ENCODE measurements around the gene CETN3.

Gene CETN3

DNA sequence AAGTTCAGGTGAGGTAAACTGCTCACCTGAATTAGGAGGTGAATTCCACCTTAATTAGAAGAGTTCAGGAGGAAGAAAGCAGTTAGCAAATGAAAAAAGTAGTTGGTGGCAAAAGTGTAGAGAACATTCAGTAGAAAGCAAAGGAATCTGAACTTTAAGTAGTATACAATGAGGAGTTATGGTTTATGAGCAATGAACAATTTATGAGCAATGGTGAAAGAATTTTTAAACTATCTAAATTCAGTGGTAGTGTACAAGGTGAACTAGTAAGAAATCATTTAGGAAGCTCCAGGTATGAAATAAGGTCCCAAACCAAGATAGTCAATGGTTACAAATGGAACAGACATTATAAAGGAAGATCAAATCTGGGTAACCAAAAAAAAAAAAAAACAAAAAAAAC, 3.1 kb downstream of the CETN3 start:
- Histone ChIP-seq H3K4me1 (ENCODE audit: control insufficient read depth, insufficient read depth, low read length) (peaks cover 21% of the 10 kb centered on the region), H3K9me3 (replicated peaks; ENCODE audit: low read length) (no peaks in the 10 kb centered on the region)

DNA sequence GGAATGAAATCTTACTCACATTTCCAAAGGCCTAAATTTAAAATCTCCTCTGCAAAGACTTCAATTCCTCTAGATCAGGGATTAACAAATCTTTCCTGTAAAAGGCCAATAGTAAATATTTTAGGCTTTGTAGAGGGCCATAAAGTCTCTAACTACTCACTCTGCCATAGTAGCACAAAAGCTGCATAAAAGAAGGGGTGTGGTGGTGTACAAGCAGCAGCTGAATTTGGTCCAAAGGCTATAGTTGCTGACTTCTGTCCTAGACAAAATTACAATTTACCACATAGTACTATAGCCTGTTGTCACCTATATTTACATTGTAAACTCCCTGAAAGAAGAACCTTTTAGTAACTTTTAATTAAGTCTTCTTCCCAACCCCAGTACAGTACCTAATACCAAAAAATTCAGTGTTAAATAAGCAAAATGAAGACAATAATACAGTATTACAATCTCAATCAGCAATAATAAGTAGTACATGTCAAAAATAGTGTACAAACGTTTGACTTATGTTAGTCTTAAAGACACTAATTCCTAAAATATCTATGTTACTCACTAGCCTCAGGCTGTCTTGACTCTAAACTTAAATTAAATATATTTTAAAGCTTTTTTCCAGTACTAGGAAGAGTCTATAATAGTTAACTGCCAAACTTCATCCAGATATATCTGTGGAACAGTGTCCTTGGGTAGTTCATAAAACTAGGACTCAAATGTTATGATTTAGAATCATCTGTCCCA, 6.9 kb downstream of the CETN3 start:
- Histone ChIP-seq H3K4me3 (ENCODE audit: low read length) (no peak overlapping the region), H3K4me1 (ENCODE audit: control insufficient read depth, insufficient read depth, low read length) (peaks cover 13% of the 10 kb centered on the region), H3K9me3 (replicated peaks; ENCODE audit: low read length) (no peaks in the 10 kb centered on the region), H3K9ac (ENCODE audit: low read depth, low read length) (no peak overlapping the region), H3K4me2 (ENCODE audit: low read length) (no peak overlapping the region), H3K36me3 (ENCODE audit: insufficient read depth, low read length) (peaks cover 24% of the 10 kb centered on the region), H3K27me3 (ENCODE audit: control insufficient read depth, insufficient read depth, low read length) (no peaks in the 10 kb centered on the region)

More for the DNA sequence above, 3.1 kb downstream of the CETN3 start:
- H3K27me3 ChIP-seq (ENCODE audit: control insufficient read depth, insufficient read depth, low read length): no peaks in the 10 kb centered on the region
- peaks cover 14% of the 10 kb centered on the region for H3K36me3 ChIP-seq (ENCODE audit: insufficient read depth, low read length)
- peak overlapping the region; percentile 36 for H3K4me2 ChIP-seq (ENCODE audit: low read length)
- no peak overlapping the region for H3K4me3 ChIP-seq (ENCODE audit: low read length)
- H3K9ac ChIP-seq (ENCODE audit: low read depth, low read length): no peak overlapping the region

DNA sequence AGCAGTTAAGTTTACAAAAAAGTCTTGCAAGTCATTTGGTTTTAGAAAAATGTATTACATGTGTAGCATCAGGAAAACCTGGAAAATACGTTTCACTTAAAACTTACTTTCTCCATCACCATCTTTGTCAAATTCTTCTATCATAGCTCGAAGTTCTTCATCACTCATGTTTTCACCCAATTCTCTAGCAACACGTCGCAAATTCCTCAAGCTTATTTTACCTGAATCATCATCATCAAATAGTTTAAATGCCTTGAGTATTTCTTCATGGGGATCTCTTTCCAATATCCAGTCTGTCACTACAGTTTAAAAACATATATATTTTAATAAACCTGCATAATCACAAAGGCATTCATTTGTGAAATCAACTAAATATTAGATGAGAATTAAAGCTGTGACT, 10.3 kb downstream of the CETN3 start:
- H3K4me1 ChIP-seq (ENCODE audit: control insufficient read depth, insufficient read depth, low read length): no peaks in the 10 kb centered on the region
- peaks cover 21% of the 10 kb centered on the region for H3K36me3 ChIP-seq (ENCODE audit: insufficient read depth, low read length)
- no peak overlapping the region for H3K9ac ChIP-seq (ENCODE audit: low read depth, low read length)
- H3K4me3 ChIP-seq (ENCODE audit: low read length): no peak overlapping the region
- no peaks in the 10 kb centered on the region for H3K9me3 ChIP-seq (replicated peaks; ENCODE audit: low read length)
- no peaks in the 10 kb centered on the region for H3K27me3 ChIP-seq (ENCODE audit: control insufficient read depth, insufficient read depth, low read length)
- no peak overlapping the region for H3K4me2 ChIP-seq (ENCODE audit: low read length)

DNA sequence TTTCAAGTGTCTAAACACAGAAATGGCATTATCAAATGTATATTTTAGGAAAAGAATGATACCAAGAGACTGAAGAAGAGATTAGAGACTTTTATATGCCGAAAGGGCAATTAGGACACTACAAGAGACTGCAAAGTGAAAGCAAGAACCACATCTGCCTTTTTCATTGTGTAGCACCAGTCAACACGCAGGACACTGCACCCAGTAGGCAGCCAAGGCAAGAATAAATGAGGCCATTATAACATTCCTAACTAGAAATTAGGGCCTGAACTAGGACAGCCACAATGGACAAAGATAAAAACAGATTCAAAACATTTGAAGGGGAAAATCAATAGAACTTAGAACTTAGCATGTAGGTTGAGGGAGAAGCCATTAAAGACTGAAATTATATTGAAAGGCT, 10.8 kb downstream of the CETN3 start:
- Histone ChIP-seq H3K4me3 (ENCODE audit: low read length) (no peak overlapping the region), H3K4me1 (ENCODE audit: control insufficient read depth, insufficient read depth, low read length) (no peaks in the 10 kb centered on the region), H3K9ac (ENCODE audit: low read depth, low read length) (no peak overlapping the region), H3K27me3 (ENCODE audit: control insufficient read depth, insufficient read depth, low read length) (no peaks in the 10 kb centered on the region), H3K36me3 (ENCODE audit: insufficient read depth, low read length) (peaks cover 17% of the 10 kb centered on the region), H3K9me3 (replicated peaks; ENCODE audit: low read length) (no peaks in the 10 kb centered on the region), H3K4me2 (ENCODE audit: low read length) (no peak overlapping the region)

DNA sequence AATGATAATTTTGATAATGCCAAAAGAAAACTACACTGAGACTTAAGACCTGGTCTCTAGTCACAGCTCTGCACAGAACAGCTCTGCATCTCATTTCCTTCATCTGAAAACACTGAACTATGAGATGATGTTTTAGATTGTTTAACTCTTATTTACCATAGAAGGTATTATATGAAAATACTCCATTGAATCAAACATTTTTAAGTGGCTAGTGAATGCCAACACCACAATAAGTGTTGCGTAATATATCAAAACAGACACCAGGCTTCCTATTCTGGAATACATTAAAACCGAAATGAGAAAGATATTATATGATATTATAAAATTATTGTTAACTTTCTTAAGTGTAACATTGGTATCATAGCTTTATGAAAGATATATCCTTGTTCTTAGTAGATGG, 14.6 kb downstream of the CETN3 start:
- H3K4me3 ChIP-seq (ENCODE audit: low read length): no peak overlapping the region
- no peak overlapping the region for H3K4me2 ChIP-seq (ENCODE audit: low read length)
- H3K27me3 ChIP-seq (ENCODE audit: control insufficient read depth, insufficient read depth, low read length): no peaks in the 10 kb centered on the region
- no peak overlapping the region for H3K9ac ChIP-seq (ENCODE audit: low read depth, low read length)
- no peaks in the 10 kb centered on the region for H3K9me3 ChIP-seq (replicated peaks; ENCODE audit: low read length)
- H3K36me3 ChIP-seq (ENCODE audit: insufficient read depth, low read length): peaks cover 11% of the 10 kb centered on the region
- H3K4me1 ChIP-seq (ENCODE audit: control insufficient read depth, insufficient read depth, low read length): no peaks in the 10 kb centered on the region

DNA sequence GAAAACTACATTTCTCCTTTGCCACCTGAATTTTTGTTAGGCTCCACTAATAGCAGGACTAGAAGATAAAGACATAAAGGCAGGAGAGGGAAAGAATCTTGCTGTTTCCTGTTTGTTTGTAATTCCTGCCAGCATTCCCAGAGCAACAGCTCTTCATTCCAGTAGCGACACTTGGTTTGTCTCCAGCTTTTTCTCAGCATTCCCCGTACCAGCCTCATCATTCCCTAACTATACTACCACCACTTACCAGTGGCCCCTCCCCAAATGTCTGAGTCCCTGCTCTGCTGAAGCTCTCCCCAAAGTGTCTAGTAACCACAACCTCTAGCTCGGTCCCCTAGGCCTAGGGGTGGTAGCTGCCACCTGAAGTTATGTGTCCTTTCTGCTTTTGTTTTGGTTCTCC, 18.6 kb downstream of the CETN3 start:
- Histone ChIP-seq H3K4me3 (ENCODE audit: low read length) (no peak overlapping the region), H3K4me2 (ENCODE audit: low read length) (no peak overlapping the region), H3K27me3 (ENCODE audit: control insufficient read depth, insufficient read depth, low read length) (no peaks in the 10 kb centered on the region), H3K36me3 (ENCODE audit: insufficient read depth, low read length) (no peaks in the 10 kb centered on the region), H3K4me1 (ENCODE audit: control insufficient read depth, insufficient read depth, low read length) (no peaks in the 10 kb centered on the region), H3K9ac (ENCODE audit: low read depth, low read length) (no peak overlapping the region), H3K9me3 (replicated peaks; ENCODE audit: low read length) (no peaks in the 10 kb centered on the region)

DNA sequence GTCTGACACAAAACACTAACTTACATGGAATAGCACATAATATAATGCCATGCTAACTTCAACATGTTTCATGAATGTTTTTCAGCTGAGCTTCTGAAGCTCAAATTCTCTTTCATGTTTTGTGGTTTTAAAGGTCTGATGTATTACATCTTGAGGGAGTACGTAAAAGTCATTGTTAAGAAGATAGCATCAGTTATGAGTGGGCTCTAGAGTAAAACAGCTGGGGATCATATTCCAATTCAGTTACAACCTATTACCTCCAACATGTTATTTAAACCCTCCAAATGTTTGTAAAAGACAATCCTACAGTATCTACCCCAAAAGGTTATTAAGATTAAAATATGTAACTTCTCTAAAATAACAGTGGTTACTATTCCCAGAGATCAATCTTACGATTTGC, 19.2 kb downstream of the CETN3 start:
- Histone ChIP-seq H3K4me3 (ENCODE audit: low read length) (no peak overlapping the region), H3K9me3 (replicated peaks; ENCODE audit: low read length) (no peaks in the 10 kb centered on the region), H3K27me3 (ENCODE audit: control insufficient read depth, insufficient read depth, low read length) (no peaks in the 10 kb centered on the region)

DNA sequence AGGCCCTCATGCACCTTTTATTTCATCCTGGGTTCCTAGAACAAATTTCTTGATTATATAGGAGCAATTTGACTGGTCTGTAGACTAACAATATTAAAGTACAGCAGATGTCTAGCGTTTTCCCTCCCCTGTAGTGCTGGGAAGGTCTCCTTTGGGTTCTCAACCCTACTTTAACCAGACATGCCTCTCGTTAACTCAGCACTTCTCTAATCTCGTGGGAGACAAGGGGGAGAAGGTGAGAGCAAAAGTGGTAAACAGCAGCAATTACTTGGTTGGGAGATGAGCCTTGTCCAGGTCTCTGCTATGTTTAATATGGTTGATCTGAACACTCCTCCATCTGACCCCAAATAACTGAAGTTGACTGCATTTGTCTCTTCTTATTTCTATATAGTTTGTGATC, 22.0 kb downstream of the CETN3 start:
- Histone ChIP-seq H3K27me3 (ENCODE audit: control insufficient read depth, insufficient read depth, low read length) (no peaks in the 10 kb centered on the region), H3K9me3 (replicated peaks; ENCODE audit: low read length) (no peaks in the 10 kb centered on the region), H3K4me3 (ENCODE audit: low read length) (no peak overlapping the region), H3K36me3 (ENCODE audit: insufficient read depth, low read length) (no peaks in the 10 kb centered on the region), H3K4me2 (ENCODE audit: low read length) (no peak overlapping the region), H3K9ac (ENCODE audit: low read depth, low read length) (no peak overlapping the region), H3K4me1 (ENCODE audit: control insufficient read depth, insufficient read depth, low read length) (no peaks in the 10 kb centered on the region)

More for the DNA sequence above, 19.2 kb downstream of the CETN3 start:
- H3K9ac ChIP-seq (ENCODE audit: low read depth, low read length): no peak overlapping the region
- H3K4me1 ChIP-seq (ENCODE audit: control insufficient read depth, insufficient read depth, low read length): no peaks in the 10 kb centered on the region
- H3K36me3 ChIP-seq (ENCODE audit: insufficient read depth, low read length): no peaks in the 10 kb centered on the region
- no peak overlapping the region for H3K4me2 ChIP-seq (ENCODE audit: low read length)

DNA sequence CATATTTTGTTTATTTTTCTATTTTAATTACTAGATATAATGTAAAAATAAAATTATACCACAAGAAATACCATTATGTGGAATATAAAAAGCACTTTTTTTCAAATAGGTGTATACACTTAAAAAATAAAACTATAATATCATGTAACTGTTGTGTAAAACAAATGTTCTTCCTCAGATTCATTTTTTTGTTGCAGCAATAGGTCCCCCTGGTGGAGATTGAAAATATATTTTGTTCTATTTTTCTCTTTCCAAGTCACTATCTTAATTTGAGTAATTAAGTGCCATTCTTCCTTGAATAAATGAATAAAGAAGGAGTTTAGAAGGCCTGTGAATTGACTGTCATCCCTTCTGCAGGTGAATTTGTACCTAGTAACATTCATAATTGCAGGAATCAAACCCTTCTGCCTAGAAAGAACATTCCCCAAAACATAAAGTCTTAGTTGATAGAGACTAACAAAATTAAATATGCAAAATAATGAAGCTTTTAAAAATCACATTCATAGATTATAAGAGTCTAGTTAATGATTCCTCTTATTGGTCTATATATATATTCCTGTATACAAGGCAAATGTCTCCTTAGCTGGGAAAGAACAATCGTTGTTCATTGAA, 23.4 kb downstream of the CETN3 start:
- Histone ChIP-seq H3K9ac (ENCODE audit: low read depth, low read length) (no peak overlapping the region), H3K4me1 (ENCODE audit: control insufficient read depth, insufficient read depth, low read length) (no peaks in the 10 kb centered on the region), H3K4me2 (ENCODE audit: low read length) (no peak overlapping the region), H3K27me3 (ENCODE audit: control insufficient read depth, insufficient read depth, low read length) (no peaks in the 10 kb centered on the region), H3K4me3 (ENCODE audit: low read length) (no peak overlapping the region), H3K9me3 (replicated peaks; ENCODE audit: low read length) (no peaks in the 10 kb centered on the region), H3K36me3 (ENCODE audit: insufficient read depth, low read length) (no peaks in the 10 kb centered on the region)

DNA sequence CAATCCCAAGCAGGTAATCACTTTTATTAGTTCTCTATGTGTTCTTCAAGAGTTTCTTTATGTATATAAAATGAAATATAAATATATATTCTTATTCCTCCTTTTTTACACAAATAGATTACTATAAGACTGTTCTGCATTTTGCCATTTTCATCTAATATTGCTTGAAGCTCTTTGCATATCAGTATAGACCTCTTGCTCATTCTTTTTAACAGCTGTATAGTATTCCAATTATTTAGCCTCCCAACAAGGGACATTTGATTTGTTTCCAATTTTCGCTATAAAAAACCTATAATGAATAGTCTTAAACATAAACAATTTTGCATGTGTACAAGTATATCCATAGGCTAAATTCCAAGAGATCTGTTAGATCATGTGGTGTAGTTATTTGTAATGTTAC, 25.2 kb downstream of the CETN3 start:
- Histone ChIP-seq H3K27me3 (ENCODE audit: control insufficient read depth, insufficient read depth, low read length) (no peaks in the 10 kb centered on the region), H3K9ac (ENCODE audit: low read depth, low read length) (no peak overlapping the region), H3K9me3 (replicated peaks; ENCODE audit: low read length) (no peaks in the 10 kb centered on the region), H3K4me1 (ENCODE audit: control insufficient read depth, insufficient read depth, low read length) (no peaks in the 10 kb centered on the region), H3K36me3 (ENCODE audit: insufficient read depth, low read length) (no peaks in the 10 kb centered on the region), H3K4me2 (ENCODE audit: low read length) (no peak overlapping the region), H3K4me3 (ENCODE audit: low read length) (no peak overlapping the region)

DNA sequence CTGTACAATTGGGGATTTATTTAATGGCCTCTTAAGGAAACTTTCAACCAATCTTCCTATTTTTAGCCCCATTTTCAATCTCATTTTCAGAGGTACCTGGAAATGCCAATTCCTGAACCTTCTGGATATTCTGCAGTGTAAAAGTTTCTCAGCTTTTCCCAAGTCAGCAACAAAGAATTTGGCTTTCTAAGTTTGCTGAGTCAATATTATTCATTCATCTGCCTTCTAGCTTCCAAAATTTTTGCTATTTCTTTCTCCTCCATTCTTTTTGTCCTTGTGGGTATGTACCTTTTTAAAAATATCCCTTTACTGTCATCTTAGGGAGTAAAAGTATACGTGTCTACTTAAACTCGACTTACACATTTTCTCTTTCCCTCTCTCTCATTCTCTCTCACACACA, 25.7 kb downstream of the CETN3 start:
- Histone ChIP-seq H3K9me3 (replicated peaks; ENCODE audit: low read length) (no peaks in the 10 kb centered on the region), H3K27me3 (ENCODE audit: control insufficient read depth, insufficient read depth, low read length) (no peaks in the 10 kb centered on the region), H3K9ac (ENCODE audit: low read depth, low read length) (no peak overlapping the region), H3K4me3 (ENCODE audit: low read length) (no peak overlapping the region), H3K4me1 (ENCODE audit: control insufficient read depth, insufficient read depth, low read length) (no peaks in the 10 kb centered on the region), H3K4me2 (ENCODE audit: low read length) (no peak overlapping the region), H3K36me3 (ENCODE audit: insufficient read depth, low read length) (no peaks in the 10 kb centered on the region)

All from skeletal muscle satellite cell (primary cell).